Measurements from ENCODE around the gene ITPRID2. TPM values are rescaled to one million over a fixed set of nuclear protein-coding genes. Genes with fewer than 3 reads are reported as not detected.

The ITPRID2 gene
- total RNA-seq, 1 donor from 2014 or later: 50.9 TPM

DNA sequence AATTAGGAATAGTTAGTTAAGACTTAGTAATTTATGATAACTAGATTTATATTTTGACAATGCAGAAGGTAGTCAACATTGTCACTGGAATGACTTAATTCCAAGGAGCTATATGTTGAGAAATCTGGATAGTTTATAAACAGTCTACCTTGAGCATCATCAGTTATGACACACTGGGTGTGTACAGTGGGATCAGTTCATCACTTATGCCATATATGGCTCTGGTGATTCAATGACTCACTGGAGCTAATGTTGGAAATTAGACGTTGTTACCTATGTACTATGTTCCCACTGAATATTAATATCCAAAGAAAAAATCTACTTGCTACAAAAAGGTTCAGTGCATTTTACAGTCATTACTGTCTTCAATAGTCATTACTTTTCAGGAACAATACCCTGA lies 34.0 kb upstream of the ITPRID2 start:
- no peaks in the 10 kb centered on the region for H3K27me3 ChIP-seq
- no peak overlapping the region for H3K27ac ChIP-seq
- TF ChIP-seq CTCF (IDR thresholded peaks at IDR 0.05): no peak
- H3K36me3 ChIP-seq: no peaks in the 10 kb centered on the region
- H3K4me3 ChIP-seq: no peak overlapping the region
- no peaks in the 10 kb centered on the region for H3K4me1 ChIP-seq
- intact Hi-C loops (cut with DNase I): no loop called here
- no peaks in the 10 kb centered on the region for H3K9me3 ChIP-seq
- DNase-seq (ENCODE audit: low spot score in 2 of 2): no peak

GRCh38 chr2:181858600-181858999 lies 32.9 kb upstream of the ITPRID2 start:
- Histone ChIP-seq H3K36me3 (no peaks in the 10 kb centered on the region), H3K27ac (no peak overlapping the region), H3K9me3 (no peaks in the 10 kb centered on the region), H3K4me3 (no peak overlapping the region), H3K4me1 (no peaks in the 10 kb centered on the region), H3K27me3 (no peaks in the 10 kb centered on the region)
- intact Hi-C loops (cut with DNase I): no loop called here
- no peak for TF ChIP-seq CTCF (IDR thresholded peaks at IDR 0.05)
- DNase-seq (ENCODE audit: low spot score in 2 of 2): no peak

DNA sequence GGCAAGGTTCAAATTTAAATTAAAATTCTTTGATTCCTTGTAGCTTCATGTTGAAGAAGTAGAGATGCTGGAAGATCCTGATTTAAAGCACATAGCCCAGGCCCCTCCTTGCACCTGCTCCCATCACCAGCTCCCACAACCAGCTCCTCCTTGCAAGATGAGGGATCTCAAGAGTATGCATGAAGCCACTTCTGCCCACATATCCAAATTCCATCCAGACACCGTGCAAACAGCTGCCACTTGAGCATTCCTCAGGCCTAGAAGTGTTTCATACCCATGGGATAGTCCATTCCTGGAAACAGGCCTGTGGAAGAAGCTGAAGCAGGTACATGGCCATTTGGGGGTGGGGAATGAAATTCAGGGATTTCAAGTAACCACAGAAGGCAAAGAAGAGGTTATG lies 32.4 kb upstream of the ITPRID2 start:
- Histone ChIP-seq H3K4me1 (no peaks in the 10 kb centered on the region), H3K27me3 (no peaks in the 10 kb centered on the region), H3K4me3 (no peak overlapping the region), H3K27ac (no peak overlapping the region), H3K9me3 (no peaks in the 10 kb centered on the region), H3K36me3 (no peaks in the 10 kb centered on the region)
- TF ChIP-seq CTCF (IDR thresholded peaks at IDR 0.05): no peak
- intact Hi-C loops (cut with DNase I): no loop called here
- no peak for DNase-seq (ENCODE audit: low spot score in 2 of 2)

DNA sequence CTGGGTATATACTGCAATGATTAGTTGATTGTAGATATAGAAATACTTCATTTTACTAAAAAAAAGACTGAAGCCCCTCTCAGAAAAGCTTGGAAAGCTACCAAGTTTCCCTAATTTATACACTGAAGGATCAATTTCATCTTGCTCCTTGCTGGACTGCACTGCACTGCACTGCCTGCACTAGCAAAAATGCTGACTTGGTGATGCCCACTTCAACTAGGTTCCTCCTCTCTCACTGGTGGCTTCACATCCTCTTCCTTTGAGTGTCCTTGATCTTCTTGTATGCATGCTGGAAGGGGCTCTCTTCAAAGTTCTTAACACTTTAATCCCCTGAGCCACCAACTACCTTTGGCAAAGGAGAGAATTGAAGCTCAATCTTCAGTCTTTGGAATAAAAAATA lies 31.7 kb upstream of the ITPRID2 start:
- no peaks in the 10 kb centered on the region for H3K4me1 ChIP-seq
- H3K27me3 ChIP-seq: no peaks in the 10 kb centered on the region
- no peak for TF ChIP-seq CTCF (IDR thresholded peaks at IDR 0.05)
- intact Hi-C loops (cut with DNase I): no loop called here
- H3K9me3 ChIP-seq: no peaks in the 10 kb centered on the region
- DNase-seq (ENCODE audit: low spot score in 2 of 2): no peak
- H3K27ac ChIP-seq: no peak overlapping the region
- no peak overlapping the region for H3K4me3 ChIP-seq
- H3K36me3 ChIP-seq: no peaks in the 10 kb centered on the region

- Histone ChIP-seq H3K4me3 (no peak overlapping the region), H3K27me3 (no peaks in the 10 kb centered on the region), H3K4me1 (no peaks in the 10 kb centered on the region), H3K9me3 (no peaks in the 10 kb centered on the region), H3K36me3 (no peaks in the 10 kb centered on the region), H3K27ac (no peak overlapping the region)
- TF ChIP-seq CTCF (IDR thresholded peaks at IDR 0.05): no peak
- no peak for DNase-seq (ENCODE audit: low spot score in 2 of 2)
- intact Hi-C loops (cut with DNase I): no loop called here
Observed at GRCh38 chr2:181861379-181861778, 30.2 kb upstream of the ITPRID2 start.

GRCh38 chr2:181862583-181863281 lies 28.8 kb upstream of the ITPRID2 start:
- no peaks in the 10 kb centered on the region for H3K9me3 ChIP-seq
- no peaks in the 10 kb centered on the region for H3K4me1 ChIP-seq
- no peak for DNase-seq (ENCODE audit: low spot score in 2 of 2)
- no peak overlapping the region for H3K4me3 ChIP-seq
- H3K27me3 ChIP-seq: no peaks in the 10 kb centered on the region
- H3K27ac ChIP-seq: no peak overlapping the region
- intact Hi-C loops (cut with DNase I): no loop called here
- no peak for TF ChIP-seq CTCF (IDR thresholded peaks at IDR 0.05)
- no peaks in the 10 kb centered on the region for H3K36me3 ChIP-seq

Measured in ascending aorta (tissue), 2 donors.